Measurements from ENCODE around the gene HPN.

DNA sequence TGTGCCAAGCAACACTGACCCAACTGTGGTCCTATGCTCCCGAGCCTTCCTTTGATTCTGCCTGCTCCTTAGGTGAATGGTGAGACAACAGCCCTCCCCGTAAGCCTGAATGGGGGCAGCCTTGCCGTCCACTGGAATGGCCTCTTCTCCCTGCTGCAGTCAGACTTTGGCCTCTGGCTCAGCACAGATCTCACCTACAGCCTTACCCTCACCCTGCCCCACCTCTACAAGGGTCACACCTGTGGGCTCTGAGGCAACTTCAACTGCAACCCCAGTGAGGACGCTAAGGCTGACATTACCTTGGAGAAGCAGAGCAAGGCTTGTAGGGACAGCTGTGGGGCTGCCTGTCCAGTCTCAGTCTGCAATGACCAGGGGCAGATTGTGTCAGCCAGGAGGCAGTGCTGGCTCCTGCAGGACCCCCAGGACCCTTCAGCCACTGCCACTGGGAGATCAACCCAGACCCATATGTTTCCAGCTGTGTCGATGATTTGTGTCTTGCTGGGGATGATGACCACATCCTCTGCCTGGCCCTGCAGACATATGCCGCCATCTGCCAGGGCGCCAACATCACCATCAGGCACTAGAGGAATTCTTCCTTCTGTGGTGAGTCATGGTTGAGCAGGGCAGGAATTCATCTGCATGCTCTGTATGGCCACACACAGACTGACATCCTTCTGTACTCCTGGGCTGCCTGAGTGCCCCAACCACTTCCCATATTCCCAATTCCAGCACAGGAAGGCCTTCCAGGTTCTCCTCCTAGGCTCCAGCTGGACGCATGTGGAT is 46.8 kb downstream of the HPN start:
- TF ChIP-seq, protein P1, sequence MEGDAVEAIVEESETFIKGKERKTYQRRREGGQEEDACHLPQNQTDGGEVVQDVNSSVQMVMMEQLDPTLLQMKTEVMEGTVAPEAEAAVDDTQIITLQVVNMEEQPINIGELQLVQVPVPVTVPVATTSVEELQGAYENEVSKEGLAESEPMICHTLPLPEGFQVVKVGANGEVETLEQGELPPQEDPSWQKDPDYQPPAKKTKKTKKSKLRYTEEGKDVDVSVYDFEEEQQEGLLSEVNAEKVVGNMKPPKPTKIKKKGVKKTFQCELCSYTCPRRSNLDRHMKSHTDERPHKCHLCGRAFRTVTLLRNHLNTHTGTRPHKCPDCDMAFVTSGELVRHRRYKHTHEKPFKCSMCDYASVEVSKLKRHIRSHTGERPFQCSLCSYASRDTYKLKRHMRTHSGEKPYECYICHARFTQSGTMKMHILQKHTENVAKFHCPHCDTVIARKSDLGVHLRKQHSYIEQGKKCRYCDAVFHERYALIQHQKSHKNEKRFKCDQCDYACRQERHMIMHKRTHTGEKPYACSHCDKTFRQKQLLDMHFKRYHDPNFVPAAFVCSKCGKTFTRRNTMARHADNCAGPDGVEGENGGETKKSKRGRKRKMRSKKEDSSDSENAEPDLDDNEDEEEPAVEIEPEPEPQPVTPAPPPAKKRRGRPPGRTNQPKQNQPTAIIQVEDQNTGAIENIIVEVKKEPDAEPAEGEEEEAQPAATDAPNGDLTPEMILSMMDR (conservative IDR thresholded peaks at IDR 0.05), result no peak
- TF ChIP-seq ZFX (IDR thresholded peaks at IDR 0.05), result no peak

Measured in C4-2B (cell line).